K562 (cell line): ENCODE results near the gene PLXNA2. TPM values are rescaled to one million over a fixed set of nuclear protein-coding genes. Genes with fewer than 3 reads are reported as not detected.
A peak's percentile ranks its signal among the peaks of the same experiment; 100 is the strongest.

Experiments used
- ESRRB ChIP-seq: fragments of 250-450 bp; sonication (Bioruptor Pico); IDR thresholded peaks from 2 replicates; pipeline ENCODE4 v1.5.0; 2020; ENCODE audit warnings: mild to moderate bottlenecking, moderate library complexity, borderline replicate concordance
- FIP1L1 ChIP-seq: fragments of 200-400 bp; formaldehyde crosslinking; IDR thresholded peaks from 2 replicates; pipeline ENCODE4 v1.6.1; 2018; ENCODE audit warnings: mild to moderate bottlenecking, low read depth, low read length; ENCODE audit not compliant: poor library complexity, severe bottlenecking
- KLF1 ChIP-seq: fragments of 450-650 bp; IDR thresholded peaks from 2 replicates; pipeline ENCODE4 v1.6.1; 2016; ENCODE audit warnings: missing genetic modification characterization, missing compliant biosample characterization
- RBBP5 ChIP-seq: fragments of 200-600 bp; sonication (generic); IDR thresholded peaks from 2 replicates; pipeline ENCODE4 v1.6.1; 2012; ENCODE audit warnings: borderline replicate concordance, mild to moderate bottlenecking, low read length, control low read depth, inconsistent platforms; ENCODE audit not compliant: insufficient read depth, poor library complexity, severe bottlenecking
- RBM25 ChIP-seq: fragments of 200-400 bp; formaldehyde crosslinking; IDR thresholded peaks from 2 replicates; pipeline ENCODE4 v1.6.1; 2018; ENCODE audit warnings: low read length, low read depth, moderate library complexity; ENCODE audit not compliant: severe bottlenecking
- SAFB ChIP-seq: fragments of 200-400 bp; formaldehyde crosslinking; IDR thresholded peaks from 2 replicates; pipeline ENCODE4 v1.6.1; 2017; ENCODE audit warnings: low read depth, low read length, borderline replicate concordance
- TCF3 ChIP-seq: sonication (generic); formaldehyde crosslinking; IDR thresholded peaks from 2 replicates; pipeline ENCODE4 v1.4.0; 2020; ENCODE audit warnings: mild to moderate bottlenecking, missing genetic modification reagents
- ZNF175 ChIP-seq: fragments of 200-800 bp; sonication (Bioruptor generic); IDR thresholded peaks from 2 replicates; pipeline ENCODE4 v1.6.1; 2016; ENCODE audit warnings: low read depth, mild to moderate bottlenecking, missing genetic modification characterization, missing compliant biosample characterization
- ZNF212 ChIP-seq: fragments of 450-650 bp; formaldehyde crosslinking; IDR thresholded peaks from 2 replicates; pipeline ENCODE4 v1.4.0; 2020; ENCODE audit warnings: mild to moderate bottlenecking
- ZNF696 ChIP-seq: fragments of 250-450 bp; sonication (Bioruptor Pico); conservative IDR thresholded peaks from 2 replicates; pipeline ENCODE4 v1.4.0; 2020; ENCODE audit warnings: mild to moderate bottlenecking, moderate library complexity
- polyA plus RNA-seq, 8 experiments: library from polyadenylated mRNA; depleted of rRNA in 4 of 8; stranded (reverse) in 5 of 8; unstranded in 3 of 8; fragments of >200 nt; fragmentation: Nextera tagmentation in 2 of 8; fragmentation: Illumina TruSeq in 1 of 8; extraction: Ambion mirVana in 2 of 8; extraction: Trizol in 1 of 8; gene quantifications; 2 replicates each; pipeline versions ENCODE4 v1.2.1 to v1.2.3, GENCODE V29; 2011 to 2014; ENCODE audit warnings: inconsistent platforms in 1 of 8, missing spikeins in 1 of 8
- total RNA-seq, 7 experiments: library from RNA; depleted of rRNA in 6 of 7; stranded (reverse); fragments of >200 nt in 6 of 7; fragmentation: Illumina TruSeq in 2 of 7; extraction: Trizol in 2 of 7; gene quantifications; 2 replicates each; pipeline versions ENCODE4 v1.2.1 to v1.2.3, GENCODE V29; 2011 to 2021; ENCODE audit warnings: low replicate concordance in 1 of 7
- TF ChIP-seq, protein P1 (sequence below), 2 experiments: fragments of 450-650 bp; formaldehyde crosslinking in 1 of 2; IDR thresholded peaks; 2 replicates each; pipeline versions ENCODE4 v1.4.0 to v1.6.1; 2014 to 2020; ENCODE audit warnings: mild to moderate bottlenecking in 2 of 2, borderline replicate concordance in 1 of 2, low read depth in 1 of 2

Gene PLXNA2
- total and polyA plus RNA-seq, 9 of the 15 experiments (the other 6 are each of a cell fraction or from before 2014, with no cell fraction given) = 0.01 to 1.3 (median 0.32) TPM

DNA sequence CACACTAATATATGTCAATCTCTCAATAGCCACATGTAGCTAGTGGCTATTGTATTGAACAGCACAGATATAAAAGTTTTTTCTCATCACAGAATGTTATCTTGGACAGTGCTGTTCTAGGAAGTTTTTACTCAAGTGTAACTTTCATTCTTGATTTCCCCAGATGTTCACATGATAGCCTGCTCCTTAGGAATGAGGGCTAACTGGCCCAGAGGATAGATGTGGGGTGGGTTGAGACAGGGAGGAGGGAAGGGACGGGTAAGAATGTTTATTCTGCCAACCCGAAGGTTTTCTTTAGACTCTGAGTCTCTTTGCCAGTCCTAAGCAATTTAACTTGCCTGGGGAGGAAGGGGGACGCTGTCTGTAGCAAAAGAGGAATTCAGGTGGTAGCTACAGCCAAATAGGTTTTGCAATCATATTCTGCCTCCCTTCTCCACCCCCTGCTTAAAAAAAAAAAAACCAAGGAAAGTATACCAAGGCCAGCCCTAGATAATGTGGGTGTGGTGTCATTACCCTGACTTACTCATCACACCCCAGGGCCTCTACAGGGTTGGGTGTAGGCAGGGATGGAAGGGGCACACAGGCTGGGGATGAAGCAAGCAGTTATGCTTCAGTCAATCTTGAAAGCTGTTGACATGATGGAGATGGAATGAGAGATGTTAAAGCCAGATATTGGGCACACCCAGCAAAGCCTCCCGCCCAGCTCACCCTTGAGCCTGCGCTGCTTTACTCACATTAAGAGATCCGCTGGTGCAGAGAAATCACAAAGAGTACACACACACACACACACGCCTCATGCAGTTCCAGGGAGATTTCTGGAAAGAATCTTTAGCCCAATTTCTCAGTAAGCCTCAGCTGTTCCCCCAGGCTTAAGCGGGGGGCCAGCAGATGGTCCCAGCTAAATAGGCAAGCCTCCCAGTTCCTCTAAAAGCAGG is 59.9 kb downstream of the PLXNA2 start (continued):
- TF ChIP-seq, protein P1, sequence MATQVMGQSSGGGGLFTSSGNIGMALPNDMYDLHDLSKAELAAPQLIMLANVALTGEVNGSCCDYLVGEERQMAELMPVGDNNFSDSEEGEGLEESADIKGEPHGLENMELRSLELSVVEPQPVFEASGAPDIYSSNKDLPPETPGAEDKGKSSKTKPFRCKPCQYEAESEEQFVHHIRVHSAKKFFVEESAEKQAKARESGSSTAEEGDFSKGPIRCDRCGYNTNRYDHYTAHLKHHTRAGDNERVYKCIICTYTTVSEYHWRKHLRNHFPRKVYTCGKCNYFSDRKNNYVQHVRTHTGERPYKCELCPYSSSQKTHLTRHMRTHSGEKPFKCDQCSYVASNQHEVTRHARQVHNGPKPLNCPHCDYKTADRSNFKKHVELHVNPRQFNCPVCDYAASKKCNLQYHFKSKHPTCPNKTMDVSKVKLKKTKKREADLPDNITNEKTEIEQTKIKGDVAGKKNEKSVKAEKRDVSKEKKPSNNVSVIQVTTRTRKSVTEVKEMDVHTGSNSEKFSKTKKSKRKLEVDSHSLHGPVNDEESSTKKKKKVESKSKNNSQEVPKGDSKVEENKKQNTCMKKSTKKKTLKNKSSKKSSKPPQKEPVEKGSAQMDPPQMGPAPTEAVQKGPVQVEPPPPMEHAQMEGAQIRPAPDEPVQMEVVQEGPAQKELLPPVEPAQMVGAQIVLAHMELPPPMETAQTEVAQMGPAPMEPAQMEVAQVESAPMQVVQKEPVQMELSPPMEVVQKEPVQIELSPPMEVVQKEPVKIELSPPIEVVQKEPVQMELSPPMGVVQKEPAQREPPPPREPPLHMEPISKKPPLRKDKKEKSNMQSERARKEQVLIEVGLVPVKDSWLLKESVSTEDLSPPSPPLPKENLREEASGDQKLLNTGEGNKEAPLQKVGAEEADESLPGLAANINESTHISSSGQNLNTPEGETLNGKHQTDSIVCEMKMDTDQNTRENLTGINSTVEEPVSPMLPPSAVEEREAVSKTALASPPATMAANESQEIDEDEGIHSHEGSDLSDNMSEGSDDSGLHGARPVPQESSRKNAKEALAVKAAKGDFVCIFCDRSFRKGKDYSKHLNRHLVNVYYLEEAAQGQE (IDR thresholded peaks at IDR 0.05; ENCODE audit: borderline replicate concordance) = peak; percentile 40
- TF ChIP-seq, protein P1 (CRISPR knock-in tag; IDR thresholded peaks at IDR 0.05; ENCODE audit: low read depth) = no peak
- peak; percentile 79 for TF ChIP-seq TCF3 (CRISPR knock-in tag)
- no peak for TF ChIP-seq SAFB
- no peak for TF ChIP-seq RBM25
- TF ChIP-seq KLF1 = peak; percentile 99
- TF ChIP-seq ZNF696 = no peak
- TF ChIP-seq FIP1L1 = no peak
- TF ChIP-seq ZNF212 = no peak
- TF ChIP-seq ESRRB (CRISPR knock-in tag) = no peak
- no peak for TF ChIP-seq RBBP5
- 0 out of 2 replicates have a peak, but pooled peaks have one; percentile 45 for TF ChIP-seq ZNF175 (CRISPR knock-in tag)
